Measurements from ENCODE around the gene KLHL35.
"Not testable (repeated sequence)": the region's sequence is repeated elsewhere in the genome, so short reads cannot be mapped to it uniquely, and the experiment has no call there.

The KLHL35 gene

DNA sequence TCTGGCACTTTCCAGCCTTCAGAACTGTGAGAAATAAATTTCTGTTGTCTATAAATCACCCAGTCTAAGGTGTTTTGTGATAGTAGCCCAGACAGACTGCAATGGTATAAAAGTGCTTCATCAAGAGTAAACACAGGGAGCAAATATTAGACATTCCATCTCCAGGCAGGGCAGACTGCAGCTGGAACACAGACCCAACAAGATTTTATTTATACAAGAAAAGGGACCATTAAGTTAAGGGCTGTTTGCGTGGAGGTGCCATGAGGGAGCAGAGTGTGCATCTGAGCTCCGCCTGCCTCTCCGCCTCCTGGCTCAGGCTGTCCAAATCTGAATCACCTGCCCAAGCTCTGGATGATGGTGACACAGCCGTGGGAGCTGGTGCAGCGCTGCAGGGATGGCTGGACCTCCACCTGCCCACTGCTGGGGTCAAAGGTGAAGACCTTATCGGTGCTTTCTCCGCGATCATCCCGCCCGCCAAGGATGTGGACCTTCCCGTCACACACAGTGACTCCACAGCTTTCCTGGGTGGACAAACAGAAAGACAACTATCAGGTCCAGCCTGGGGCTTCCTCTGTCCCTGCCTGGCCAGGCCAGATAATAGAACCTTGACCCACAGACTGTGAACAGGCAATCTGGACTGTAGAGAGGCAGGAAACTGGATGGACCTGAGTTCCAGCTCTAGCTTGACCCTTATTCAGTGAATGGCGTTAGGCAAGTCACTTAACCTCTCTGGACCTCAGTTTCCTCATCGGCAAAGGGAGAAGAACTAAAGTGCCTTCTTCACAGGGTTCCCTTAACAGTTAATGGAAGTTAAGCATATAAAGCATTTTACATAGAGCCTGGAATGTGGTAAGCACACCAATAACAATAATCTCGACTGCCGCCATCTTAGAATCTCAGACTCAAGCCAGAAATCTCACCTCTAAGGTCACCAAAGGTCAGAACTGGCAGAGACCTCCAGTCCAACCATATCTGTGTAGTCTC, 10.5 kb downstream of the KLHL35 start:
- Mint-ChIP-seq H3K36me3 (ENCODE audit: low read depth) (peaks cover 10% of the 10 kb centered on the region), H3K9me3 (no peaks in the 10 kb centered on the region), H3K4me1 (peaks cover 5% of the 10 kb centered on the region), H3K4me3 (no peak overlapping the region), H3K27ac (peak overlapping the region in 2 of 3 experiments; percentile 27 to 82), H3K27me3 (ENCODE audit: low read depth) (peaks cover 13% of the 10 kb centered on the region)
- TF ChIP-seq, protein P1, sequence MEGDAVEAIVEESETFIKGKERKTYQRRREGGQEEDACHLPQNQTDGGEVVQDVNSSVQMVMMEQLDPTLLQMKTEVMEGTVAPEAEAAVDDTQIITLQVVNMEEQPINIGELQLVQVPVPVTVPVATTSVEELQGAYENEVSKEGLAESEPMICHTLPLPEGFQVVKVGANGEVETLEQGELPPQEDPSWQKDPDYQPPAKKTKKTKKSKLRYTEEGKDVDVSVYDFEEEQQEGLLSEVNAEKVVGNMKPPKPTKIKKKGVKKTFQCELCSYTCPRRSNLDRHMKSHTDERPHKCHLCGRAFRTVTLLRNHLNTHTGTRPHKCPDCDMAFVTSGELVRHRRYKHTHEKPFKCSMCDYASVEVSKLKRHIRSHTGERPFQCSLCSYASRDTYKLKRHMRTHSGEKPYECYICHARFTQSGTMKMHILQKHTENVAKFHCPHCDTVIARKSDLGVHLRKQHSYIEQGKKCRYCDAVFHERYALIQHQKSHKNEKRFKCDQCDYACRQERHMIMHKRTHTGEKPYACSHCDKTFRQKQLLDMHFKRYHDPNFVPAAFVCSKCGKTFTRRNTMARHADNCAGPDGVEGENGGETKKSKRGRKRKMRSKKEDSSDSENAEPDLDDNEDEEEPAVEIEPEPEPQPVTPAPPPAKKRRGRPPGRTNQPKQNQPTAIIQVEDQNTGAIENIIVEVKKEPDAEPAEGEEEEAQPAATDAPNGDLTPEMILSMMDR (IDR thresholded peaks at IDR 0.05; ENCODE audit: unreplicated experiment in 3 of 3): no peak

DNA sequence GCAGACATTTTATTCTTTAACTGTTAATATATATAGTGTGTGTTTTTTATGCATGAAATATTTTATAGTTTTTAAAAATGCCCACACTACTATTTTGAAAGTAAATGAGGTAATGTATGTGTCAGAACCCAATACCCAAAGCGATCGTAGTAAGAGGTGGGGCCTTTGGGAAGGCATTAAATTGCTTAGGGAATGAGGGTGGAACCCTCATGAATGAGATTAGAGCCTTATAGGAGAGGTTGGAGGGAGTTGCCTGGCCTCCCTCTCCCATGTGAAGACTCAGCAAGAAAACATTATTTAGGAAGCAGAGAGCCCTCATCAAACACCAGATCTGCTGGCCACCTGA, 11.1 kb downstream of the KLHL35 start:
- no peaks in the 10 kb centered on the region for H3K9me3 Mint-ChIP-seq
- peak overlapping the region in 2 of 3 experiments; percentile 27 to 82 for H3K27ac Mint-ChIP-seq
- H3K27me3 Mint-ChIP-seq (ENCODE audit: low read depth): peaks cover 9% of the 10 kb centered on the region
- TF ChIP-seq, protein P1 (IDR thresholded peaks at IDR 0.05; ENCODE audit: unreplicated experiment in 3 of 3): no peak
- H3K4me1 Mint-ChIP-seq: peaks cover 6% of the 10 kb centered on the region
- H3K36me3 Mint-ChIP-seq (ENCODE audit: low read depth): peaks cover 12% of the 10 kb centered on the region
- H3K4me3 Mint-ChIP-seq: no peak overlapping the region

DNA sequence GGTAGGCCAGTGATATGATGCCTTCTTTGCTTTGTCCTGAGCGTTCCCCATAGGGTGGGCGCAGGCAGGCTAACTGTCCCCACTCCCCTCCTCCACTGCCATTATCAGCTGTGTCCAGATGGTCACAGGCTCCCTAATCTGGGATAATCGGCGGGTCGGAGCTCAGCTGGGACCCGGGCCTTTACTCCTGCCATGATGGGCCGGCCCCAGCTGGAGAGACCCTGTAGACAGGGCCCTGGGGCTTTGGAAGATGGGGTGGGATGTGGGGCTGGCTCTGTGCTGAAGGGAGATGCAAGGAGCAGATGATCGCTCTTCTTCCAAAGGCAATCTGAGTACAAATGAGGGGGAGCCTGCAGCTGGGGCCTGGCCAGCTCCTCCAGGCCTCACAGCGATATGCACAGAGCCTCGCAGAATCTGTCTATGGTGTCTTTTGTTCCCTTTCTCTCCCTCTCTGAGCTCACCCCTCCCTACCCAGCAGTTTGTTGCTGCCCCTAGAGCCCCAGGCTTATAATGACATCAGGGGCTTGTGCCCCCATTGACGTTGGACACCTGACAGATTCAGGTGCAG, 11.9 kb downstream of the KLHL35 start:
- TF ChIP-seq, protein P1 (IDR thresholded peaks at IDR 0.05; ENCODE audit: unreplicated experiment in 3 of 3): no peak
- H3K36me3 Mint-ChIP-seq (ENCODE audit: low read depth): peaks cover 17% of the 10 kb centered on the region
- peaks cover 10% of the 10 kb centered on the region for H3K4me1 Mint-ChIP-seq
- no peak overlapping the region for H3K4me3 Mint-ChIP-seq
- H3K27ac Mint-ChIP-seq: no peak overlapping the region
- peaks cover 3% of the 10 kb centered on the region for H3K27me3 Mint-ChIP-seq (ENCODE audit: low read depth)
- H3K9me3 Mint-ChIP-seq: no peaks in the 10 kb centered on the region

DNA sequence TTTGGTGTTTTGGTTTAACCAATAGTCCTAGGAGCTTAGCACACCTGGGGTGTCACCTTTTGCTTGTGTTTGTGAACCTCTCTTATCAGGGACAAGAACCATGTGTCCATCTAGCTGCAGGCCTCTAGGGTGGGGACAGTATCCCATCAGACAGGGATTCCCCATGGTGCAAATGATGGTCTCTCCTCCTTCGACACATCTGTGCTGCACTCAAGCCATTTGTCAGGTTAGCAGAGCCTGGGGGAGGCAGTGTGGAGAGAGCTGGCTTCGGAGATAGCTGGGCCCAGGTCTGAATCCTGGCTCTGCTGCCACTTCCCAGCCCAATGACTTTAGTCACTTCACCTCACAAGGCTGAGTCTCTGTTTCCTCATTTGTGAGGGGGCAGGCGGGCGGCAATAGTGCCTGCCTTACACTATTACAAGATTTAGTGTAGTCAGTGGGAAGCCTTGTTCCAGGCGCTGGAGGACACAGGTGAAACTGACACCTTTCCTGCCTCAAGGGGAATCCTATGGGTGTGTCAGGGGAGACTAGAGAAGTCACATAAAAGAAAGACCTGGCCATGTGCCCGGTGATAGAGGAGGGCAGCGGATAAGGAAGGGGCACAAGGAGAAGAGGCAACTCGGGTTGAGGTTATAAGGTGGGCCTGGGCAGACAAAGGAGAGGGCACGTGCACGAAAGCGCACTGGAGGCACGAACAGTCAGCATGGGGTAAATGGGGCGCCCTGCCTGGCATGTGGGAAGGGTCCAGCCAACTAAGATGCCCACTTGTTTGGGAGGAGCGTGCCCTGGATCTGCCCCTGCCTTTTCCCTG, 12.6 kb downstream of the KLHL35 start:
- no peaks in the 10 kb centered on the region for H3K27me3 Mint-ChIP-seq (ENCODE audit: low read depth)
- TF ChIP-seq, protein P1 (IDR thresholded peaks at IDR 0.05; ENCODE audit: unreplicated experiment in 3 of 3): no peak
- H3K4me3 Mint-ChIP-seq: no peak overlapping the region
- H3K4me1 Mint-ChIP-seq: peaks cover 10% of the 10 kb centered on the region
- H3K9me3 Mint-ChIP-seq: no peaks in the 10 kb centered on the region
- H3K36me3 Mint-ChIP-seq (ENCODE audit: low read depth): peaks cover 19% of the 10 kb centered on the region
- peak overlapping the region in 1 of 3 experiments; percentile 8 for H3K27ac Mint-ChIP-seq

DNA sequence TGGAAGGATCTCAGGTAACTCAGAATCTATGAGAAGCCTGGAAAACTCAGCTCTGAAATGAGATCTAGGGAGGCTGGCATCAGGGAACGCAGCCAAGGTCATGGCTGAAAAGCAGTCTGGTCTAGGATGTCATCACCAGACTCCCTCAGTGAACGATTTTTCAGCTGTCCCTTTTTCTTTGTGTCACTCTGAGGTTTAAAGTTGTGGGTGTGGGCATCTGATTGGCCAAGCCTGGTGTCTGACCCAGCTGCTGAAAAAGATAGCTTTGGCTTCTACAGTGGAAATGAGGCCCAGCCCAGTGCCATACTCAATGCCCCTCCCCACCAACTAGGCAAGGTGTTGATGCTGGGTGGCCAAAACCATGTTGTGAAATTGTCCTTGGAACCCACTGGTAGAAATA, 19.1 kb downstream of the KLHL35 start:
- TF ChIP-seq, protein P1 (IDR thresholded peaks at IDR 0.05; ENCODE audit: unreplicated experiment in 3 of 3): no peak

DNA sequence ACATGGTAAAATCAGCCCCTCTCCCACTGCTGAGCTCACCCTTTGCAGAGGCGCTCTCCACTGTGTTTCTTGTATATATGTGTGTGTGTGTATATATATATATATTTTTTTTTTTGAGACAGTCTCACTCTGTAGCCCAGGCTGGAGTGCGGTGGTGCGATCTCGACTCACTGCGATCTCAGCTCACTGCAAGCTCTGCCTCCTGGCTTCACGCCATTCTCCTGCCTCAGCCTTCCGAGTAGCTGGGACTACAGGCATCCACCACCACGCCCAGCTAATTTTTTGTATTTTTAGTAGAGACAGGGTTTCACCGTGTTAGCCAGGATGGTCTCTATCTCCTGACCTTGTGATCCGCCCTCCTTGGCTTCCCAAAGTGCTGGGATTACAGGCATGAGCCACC, 19.9 kb downstream of the KLHL35 start:
- H3K9me3 Mint-ChIP-seq; H3K4me3 Mint-ChIP-seq; H3K27me3 Mint-ChIP-seq (ENCODE audit: low read depth): not testable (repeated sequence)
- H3K4me1 Mint-ChIP-seq: peaks cover 20% of the 10 kb centered on the region
- peak overlapping the region; percentile 14 to 74 (median 59) for H3K27ac Mint-ChIP-seq
- peaks cover 51% of the 10 kb centered on the region for H3K36me3 Mint-ChIP-seq (ENCODE audit: low read depth)

More for the DNA sequence above, 19.1 kb downstream of the KLHL35 start:
- peak overlapping the region in 2 of 3 experiments; percentile 59 to 74 for H3K27ac Mint-ChIP-seq
- peaks cover 46% of the 10 kb centered on the region for H3K36me3 Mint-ChIP-seq (ENCODE audit: low read depth)
- H3K9me3 Mint-ChIP-seq: no peaks in the 10 kb centered on the region
- peaks cover 20% of the 10 kb centered on the region for H3K4me1 Mint-ChIP-seq
- no peak overlapping the region for H3K4me3 Mint-ChIP-seq
- no peaks in the 10 kb centered on the region for H3K27me3 Mint-ChIP-seq (ENCODE audit: low read depth)

DNA sequence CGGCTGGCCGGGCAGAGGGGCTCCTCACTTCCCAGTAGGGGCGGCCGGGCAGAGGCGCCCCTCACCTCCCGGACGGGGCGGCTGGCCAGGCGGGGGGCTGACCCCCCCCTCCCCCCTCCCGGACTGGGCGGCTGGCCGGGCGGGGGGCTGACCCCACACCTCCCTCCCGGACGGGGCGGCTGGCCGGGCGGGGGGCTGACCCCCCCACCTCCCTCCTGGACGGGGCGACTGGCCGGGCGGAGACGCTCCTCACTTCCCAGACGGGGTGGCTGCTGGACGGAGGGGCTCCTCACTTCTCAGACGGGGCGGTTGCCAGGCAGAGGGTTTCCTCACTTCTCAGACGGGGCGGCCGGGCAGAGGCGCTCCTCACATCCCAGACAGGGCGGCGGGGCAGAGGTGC, 23.0 kb downstream of the KLHL35 start:
- H3K4me3 Mint-ChIP-seq; H3K27me3 Mint-ChIP-seq (ENCODE audit: low read depth): not testable (repeated sequence)
- H3K36me3 Mint-ChIP-seq (ENCODE audit: low read depth): peaks cover 66% of the 10 kb centered on the region

More for the DNA sequence above, 23.0 kb downstream of the KLHL35 start:
- not testable (repeated sequence) for H3K9me3 Mint-ChIP-seq, H3K27ac Mint-ChIP-seq
- peaks cover 20% of the 10 kb centered on the region for H3K4me1 Mint-ChIP-seq
